NCI-H146 treated with DMSO at 0.1 percent for 48 hours (cell line): Measurements from ENCODE around the gene DNAJB4.

ENCODE experiments used
- DNase-seq: peaks from one replicate; lab custom pipeline; 2025; ENCODE audit not compliant: unreplicated experiment; lab: John Stamatoyannopoulos, UW

DNAJB4 gene

GRCh38 chr1:78036450-78036849 is 31.7 kb downstream of the DNAJB4 start:
- DNase-seq = no peak

- DNase-seq = no peak
Observed at GRCh38 chr1:78038071-78038470, 33.3 kb downstream of the DNAJB4 start.

GRCh38 chr1:78038491-78038939 is 33.8 kb downstream of the DNAJB4 start:
- no peak for DNase-seq

- DNase-seq = no peak
Observed at GRCh38 chr1:78040484-78041089, 35.8 kb downstream of the DNAJB4 start.

- no peak for DNase-seq
Observed at GRCh38 chr1:78043436-78043835, 38.7 kb downstream of the DNAJB4 start.

GRCh38 chr1:78044796-78045562 is 40.2 kb downstream of the DNAJB4 start:
- no peak for DNase-seq

- DNase-seq = no peak
Observed at GRCh38 chr1:78045563-78045925, 40.8 kb downstream of the DNAJB4 start.

GRCh38 chr1:78045926-78046778 is 41.4 kb downstream of the DNAJB4 start, which contains the start of gene GIPC2:
GIPC2 (plus strand) TSS chr1:78045966; CDS start chr1:78046095, 129 bp downstream.
- no peak for DNase-seq

- DNase-seq = no peak
Observed at GRCh38 chr1:78047106-78047505, 42.4 kb downstream of the DNAJB4 start.

GRCh38 chr1:78047631-78048030 is 42.9 kb downstream of the DNAJB4 start:
- no peak for DNase-seq

- no peak for DNase-seq
Observed at GRCh38 chr1:78048446-78048845, 43.7 kb downstream of the DNAJB4 start.

- no peak for DNase-seq
Observed at GRCh38 chr1:78049396-78049795, 44.7 kb downstream of the DNAJB4 start.

GRCh38 chr1:78051005-78051404 is 46.3 kb downstream of the DNAJB4 start:
- no peak for DNase-seq

GRCh38 chr1:78052685-78053405 is 48.1 kb downstream of the DNAJB4 start:
- no peak for DNase-seq

- no peak for DNase-seq
Observed at GRCh38 chr1:78053498-78053897, 48.8 kb downstream of the DNAJB4 start.

- DNase-seq = no peak
Observed at GRCh38 chr1:78054559-78054958, 49.8 kb downstream of the DNAJB4 start.

GRCh38 chr1:78054972-78055371 is 50.2 kb downstream of the DNAJB4 start:
- DNase-seq = no peak

GRCh38 chr1:78055565-78056132 is 50.9 kb downstream of the DNAJB4 start:
- DNase-seq = no peak

GRCh38 chr1:78058670-78059069 is 53.9 kb downstream of the DNAJB4 start:
- no peak for DNase-seq

- DNase-seq = no peak
Observed at GRCh38 chr1:78060857-78061563, 56.3 kb downstream of the DNAJB4 start.
